Left lung (tissue), 10 donors: ENCODE results near the gene GAK. TPM values are rescaled to one million over a fixed set of nuclear protein-coding genes. Genes with fewer than 3 reads are reported as not detected.

Source experiments
- ATAC-seq: fragments of 200-7000 bp; cut with Tn5 transposase; one replicate; pipeline ENCODE4 v1.9.1; 2020; ENCODE audit warnings: moderate library complexity
- DNase-seq, 4 donors: peaks; one replicate each; pipeline ENCODE4 v3.0.0-alpha.2; 2013 to 2020
- H3K27ac ChIP-seq, 2 donors: fragments of 200-600 bp; sonication (generic) in 1 of 2; one replicate each; pipeline versions ENCODE4 v1.5.0 to v1.8.0; 2020 to 2021
- H3K27me3 ChIP-seq, 2 donors: fragments of 200-600 bp; sonication (generic) in 1 of 2; one replicate each; pipeline versions ENCODE4 v1.5.0 to v1.8.0; 2020 to 2021
- H3K36me3 ChIP-seq, 2 donors: fragments of 200-600 bp; sonication (generic) in 1 of 2; one replicate each; pipeline versions ENCODE4 v1.5.0 to v1.8.0; 2020 to 2021
- H3K4me1 ChIP-seq, 2 donors: fragments of 200-600 bp; one replicate each; pipeline ENCODE4 v1.8.0; 2021
- H3K4me3 ChIP-seq, 2 donors: fragments of 200-600 bp; sonication (generic) in 1 of 2; one replicate each; pipeline versions ENCODE4 v1.5.0 to v1.8.0; 2020 to 2021; ENCODE audit warnings: mild to moderate bottlenecking in 1 of 2
- H3K9me3 ChIP-seq, 2 donors: fragments of 200-600 bp; sonication (generic) in 1 of 2; one replicate each; pipeline versions ENCODE4 v1.5.0 to v1.8.0; 2020 to 2021
- CTCF ChIP-seq, 2 donors: fragments of 200-600 bp; sonication (generic) in 1 of 2; IDR thresholded peaks; one replicate each; pipeline versions ENCODE4 v1.5.0 to v1.8.0; 2021; ENCODE audit warnings: antibody characterized with exemption in 2 of 2
- intact Hi-C, 2 donors: fragments of 100-400 bp; cut with DNase I; formaldehyde crosslinking; loops; one replicate each; pipeline versions ENCODE4 v1.11.2 to v1.14.2; 2022
- polyA plus RNA-seq, 6 donors: library from polyadenylated mRNA; unstranded; fragments of 120-200 nt; gene quantifications; one replicate each; pipeline ENCODE4 v1.2.1, GENCODE V29; 2013; ENCODE audit not compliant: insufficient read length in 6 of 6
- total RNA-seq, 2 donors: library from RNA; stranded (reverse); fragmentation: NEBNext Ultra II Directional; extraction: Animal tissue kit (Norgen Biotek cat#: 25700); gene quantifications; one replicate each; pipeline ENCODE4 v1.2.1, GENCODE V29; 2021
- donor health status: DM: no; HTN: yes; CAD: no.
- donor health status: DM: no; HTN: no; CAD: no.

The GAK gene
- total and polyA plus RNA-seq, 8 donors: 42.7 to 121 (median 50.3) TPM

GRCh38 chr4:884259-884658, 47.9 kb downstream of the GAK start:
- H3K36me3 ChIP-seq: peaks cover 0 to 100% of the 10 kb centered on the region in 2 donors
- H3K27ac ChIP-seq: no peak overlapping the region
- intact Hi-C loops: no loop called here
- no peak for TF ChIP-seq CTCF (IDR thresholded peaks at IDR 0.05)
- H3K9me3 ChIP-seq: no peaks in the 10 kb centered on the region
- H3K27me3 ChIP-seq: no peaks in the 10 kb centered on the region
- no peaks in the 10 kb centered on the region for H3K4me1 ChIP-seq
- DNase-seq: no peak
- H3K4me3 ChIP-seq: no peak overlapping the region
- ATAC-seq: no peak

GRCh38 chr4:883377-884095, 48.6 kb downstream of the GAK start:
- Histone ChIP-seq H3K27ac (no peak overlapping the region), H3K4me1 (no peaks in the 10 kb centered on the region), H3K36me3 (peaks cover 0 to 100% of the 10 kb centered on the region in 2 donors), H3K4me3 (no peak overlapping the region), H3K9me3 (no peaks in the 10 kb centered on the region), H3K27me3 (no peaks in the 10 kb centered on the region)
- ATAC-seq (no peak), DNase-seq (no peak)
- intact Hi-C loops: no loop called here
- TF ChIP-seq CTCF (IDR thresholded peaks at IDR 0.05): no peak

GRCh38 chr4:882646-883045, 49.5 kb downstream of the GAK start:
- no peak overlapping the region for H3K4me3 ChIP-seq
- H3K4me1 ChIP-seq: no peaks in the 10 kb centered on the region
- DNase-seq (no peak), ATAC-seq (no peak)
- no peaks in the 10 kb centered on the region for H3K9me3 ChIP-seq
- H3K36me3 ChIP-seq: peaks cover 0 to 100% of the 10 kb centered on the region in 2 donors
- intact Hi-C loops: no loop called here
- H3K27me3 ChIP-seq: no peaks in the 10 kb centered on the region
- no peak for TF ChIP-seq CTCF (IDR thresholded peaks at IDR 0.05)
- no peak overlapping the region for H3K27ac ChIP-seq

- H3K9me3 ChIP-seq: no peaks in the 10 kb centered on the region
- ATAC-seq (no peak), DNase-seq (no peak)
- intact Hi-C loops: no loop called here
- peaks cover 0 to 100% of the 10 kb centered on the region in 2 donors for H3K36me3 ChIP-seq
- H3K4me3 ChIP-seq: no peak overlapping the region
- no peak overlapping the region for H3K27ac ChIP-seq
- H3K4me1 ChIP-seq: no peaks in the 10 kb centered on the region
- no peak for TF ChIP-seq CTCF (IDR thresholded peaks at IDR 0.05)
- H3K27me3 ChIP-seq: no peaks in the 10 kb centered on the region
Observed at GRCh38 chr4:881709-882108, 50.4 kb downstream of the GAK start.

GRCh38 chr4:880684-881405, 51.3 kb downstream of the GAK start:
- intact Hi-C loops: no loop called here
- Histone ChIP-seq H3K36me3 (peaks cover 0 to 100% of the 10 kb centered on the region in 2 donors), H3K9me3 (no peaks in the 10 kb centered on the region), H3K4me1 (no peaks in the 10 kb centered on the region), H3K4me3 (no peak overlapping the region), H3K27me3 (no peaks in the 10 kb centered on the region), H3K27ac (no peak overlapping the region)
- ATAC-seq (no peak), DNase-seq (no peak)
- TF ChIP-seq CTCF (IDR thresholded peaks at IDR 0.05): no peak
